Transverse colon (tissue), 4 donors: ENCODE data around the gene PLCD4. TPM values are rescaled to one million over a fixed set of nuclear protein-coding genes. Genes with fewer than 3 reads are reported as not detected.

Experiments
- DNase-seq: peaks from one replicate; pipeline ENCODE4 v3.0.0-alpha.2; 2019
- H3K27ac ChIP-seq, 4 donors: fragments of 200-600 bp; sonication (generic); 2 replicates each; pipeline ENCODE4 v1.5.1; 2016 to 2018; ENCODE audit warnings: inconsistent platforms in 4 of 4
- H3K27me3 ChIP-seq: fragments of 200-600 bp; sonication (generic); 2 replicates; pipeline ENCODE4 v1.5.1; 2017; ENCODE audit warnings: inconsistent platforms
- H3K36me3 ChIP-seq, 4 donors: fragments of 200-600 bp; sonication (generic); 2 replicates each; pipeline ENCODE4 v1.5.1; 2017 to 2019; ENCODE audit warnings: inconsistent platforms in 4 of 4
- H3K4me1 ChIP-seq, 4 donors: fragments of 200-600 bp; sonication (generic); 2 replicates each; pipeline ENCODE4 v1.5.1; 2017 to 2020; ENCODE audit warnings: inconsistent platforms in 4 of 4
- H3K4me3 ChIP-seq, 4 donors: fragments of 200-600 bp; sonication (generic); 1 replicate in 1 of 4; 2 replicates in 3 of 4; pipeline versions ENCODE4 v1.5.1 to v1.6.1; 2017 to 2019; ENCODE audit warnings: inconsistent platforms in 4 of 4
- H3K9me3 ChIP-seq, 2 donors: fragments of 200-600 bp; sonication (generic); 2 replicates each; pipeline ENCODE4 v1.5.1; 2017 to 2019; ENCODE audit warnings: inconsistent platforms in 2 of 2
- EP300 ChIP-seq: sonication (generic); formaldehyde crosslinking; IDR thresholded peaks from one replicate; pipeline ENCODE4 v1.6.1; 2017; ENCODE audit warnings: antibody characterized with exemption, low read depth
- POLR2A ChIP-seq: fragments of 450-650 bp; IDR thresholded peaks from one replicate; pipeline ENCODE4 v1.6.1; 2016; ENCODE audit warnings: antibody characterized with exemption, mild to moderate bottlenecking, moderate library complexity
- POLR2AphosphoS5 ChIP-seq, 3 donors: sonication (generic); formaldehyde crosslinking; IDR thresholded peaks; one replicate each; pipeline ENCODE4 v1.6.1; 2016; ENCODE audit warnings: antibody characterized with exemption in 3 of 3
- WGBS, 2 donors: methylation state at CpG; one replicate each; pipeline ENCODE4 v1.1.5; 2018; ENCODE audit warnings: low coverage in 1 of 2; 5-methylcytosine and 5-hydroxymethylcytosine counted together
- in situ Hi-C, 4 donors: fragments of 200-750 bp; cut with MboI; loops; one replicate each; pipeline versions ENCODE4 v1.15.0 to v1.15.1; 2017; ENCODE audit warnings: low sequenced_read_pairs in 3 of 4, low pct_ligation_motif_present in 1 of 4, low pct_unique_long_range_greater_than_20kb in 1 of 4
- intact Hi-C: fragments of 100-400 bp; cut with DNase I; formaldehyde crosslinking; loops from one replicate; pipeline ENCODE4 v1.15.1; 2023; ENCODE audit warnings: low total_unique reads
- total RNA-seq, 4 donors: library from RNA; depleted of rRNA; stranded (reverse); fragments of >200 nt; gene quantifications; one replicate each; pipeline ENCODE4 v1.1.0, GENCODE V29; 2016
- TF ChIP-seq, protein P1 (sequence below), 5 experiments: fragments of 200-600 bp in 3 of 5; fragments of 450-650 bp in 2 of 5; sonication (generic) in 3 of 5; IDR thresholded peaks; 1 replicate in 2 of 5; 2 replicates in 3 of 5; pipeline ENCODE4 v1.5.1; 2016 to 2017; ENCODE audit warnings: antibody characterized with exemption in 5 of 5, inconsistent platforms in 3 of 5, mild to moderate bottlenecking in 2 of 5, moderate library complexity in 1 of 5

The PLCD4 gene
- total RNA-seq, 4 donors from 2014 or later: 0.20 to 8.2 (median 4.7) TPM

DNA sequence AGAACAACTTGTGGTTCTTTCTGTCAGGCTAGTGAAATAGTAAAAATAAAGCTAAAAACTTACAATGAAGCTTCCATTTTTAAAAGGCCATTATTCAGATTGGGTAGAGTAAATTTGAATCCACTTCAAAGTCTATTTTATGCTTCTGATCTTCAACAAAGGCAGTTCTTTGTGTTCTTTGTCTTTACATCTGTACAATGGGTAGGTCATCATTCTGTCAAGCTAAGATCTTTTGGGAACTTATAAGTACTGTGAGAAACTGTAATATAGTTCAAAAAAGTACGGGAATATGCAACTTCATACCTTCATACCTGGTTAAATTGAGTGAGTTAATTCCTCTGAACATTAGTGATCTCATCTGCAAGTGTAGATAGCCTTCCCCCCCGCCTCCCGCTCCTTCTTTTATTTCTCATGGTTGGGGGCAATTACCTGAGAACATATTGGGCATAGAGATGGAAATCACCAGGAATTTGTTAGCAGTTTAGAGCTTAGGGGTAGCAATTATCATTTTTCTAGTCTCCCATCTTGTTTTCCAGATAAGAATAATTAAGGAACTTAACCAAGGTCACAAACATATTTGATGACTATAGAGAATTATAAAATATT lies 29.3 kb upstream of the PLCD4 start:
- Histone ChIP-seq H3K9me3 (no peaks in the 10 kb centered on the region), H3K27me3 (no peaks in the 10 kb centered on the region), H3K27ac (no peak overlapping the region), H3K4me3 (no peak overlapping the region), H3K36me3 (peaks cover 0 to 23% (median 6%) of the 10 kb centered on the region in 4 donors), H3K4me1 (peaks cover 0 to 4% (median 0%) of the 10 kb centered on the region in 4 donors)
- in situ Hi-C loops (no loop called here), intact Hi-C loops (no loop called here)
- TF ChIP-seq POLR2AphosphoS5 (IDR thresholded peaks at IDR 0.05) (no peak), POLR2A (no peak), EP300 (no peak)
- TF ChIP-seq, protein P1, sequence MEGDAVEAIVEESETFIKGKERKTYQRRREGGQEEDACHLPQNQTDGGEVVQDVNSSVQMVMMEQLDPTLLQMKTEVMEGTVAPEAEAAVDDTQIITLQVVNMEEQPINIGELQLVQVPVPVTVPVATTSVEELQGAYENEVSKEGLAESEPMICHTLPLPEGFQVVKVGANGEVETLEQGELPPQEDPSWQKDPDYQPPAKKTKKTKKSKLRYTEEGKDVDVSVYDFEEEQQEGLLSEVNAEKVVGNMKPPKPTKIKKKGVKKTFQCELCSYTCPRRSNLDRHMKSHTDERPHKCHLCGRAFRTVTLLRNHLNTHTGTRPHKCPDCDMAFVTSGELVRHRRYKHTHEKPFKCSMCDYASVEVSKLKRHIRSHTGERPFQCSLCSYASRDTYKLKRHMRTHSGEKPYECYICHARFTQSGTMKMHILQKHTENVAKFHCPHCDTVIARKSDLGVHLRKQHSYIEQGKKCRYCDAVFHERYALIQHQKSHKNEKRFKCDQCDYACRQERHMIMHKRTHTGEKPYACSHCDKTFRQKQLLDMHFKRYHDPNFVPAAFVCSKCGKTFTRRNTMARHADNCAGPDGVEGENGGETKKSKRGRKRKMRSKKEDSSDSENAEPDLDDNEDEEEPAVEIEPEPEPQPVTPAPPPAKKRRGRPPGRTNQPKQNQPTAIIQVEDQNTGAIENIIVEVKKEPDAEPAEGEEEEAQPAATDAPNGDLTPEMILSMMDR (IDR thresholded peaks at IDR 0.05): no peak
- WGBS, 2 donors: 92 to 95% methylated on average over 3 of the region's 3 CpGs
- DNase-seq: no peak

DNA sequence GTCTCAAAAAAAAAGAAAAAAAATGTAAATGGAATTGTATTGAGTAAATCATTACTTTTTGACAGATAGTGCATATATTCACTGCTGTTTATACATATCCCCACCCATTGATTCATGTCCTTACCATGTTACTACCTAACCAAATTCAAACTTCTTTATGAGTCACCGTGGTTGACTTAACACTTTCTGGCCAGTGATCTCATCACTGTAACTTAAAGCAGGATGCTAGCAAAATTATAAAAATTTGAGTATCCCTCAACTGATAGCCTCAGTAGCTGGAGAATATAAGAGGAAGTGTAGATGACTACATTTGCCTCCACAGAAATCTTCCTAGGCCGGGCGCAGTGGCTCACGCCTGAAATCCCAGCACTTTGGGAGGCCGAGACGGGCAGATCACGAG lies 25.6 kb upstream of the PLCD4 start:
- no peak for DNase-seq
- Histone ChIP-seq H3K27me3 (no peaks in the 10 kb centered on the region), H3K4me1 (peaks cover 0 to 4% (median 0%) of the 10 kb centered on the region in 4 donors), H3K36me3 (peaks cover 0 to 47% (median 20%) of the 10 kb centered on the region in 4 donors), H3K27ac (no peak overlapping the region), H3K4me3 (no peak overlapping the region), H3K9me3 (no peaks in the 10 kb centered on the region)
- in situ Hi-C loops (no loop called here), intact Hi-C loops (no loop called here)
- WGBS, 2 donors: 83 to 89% methylated on average over 1 to 7 of the region's 7 CpGs
- TF ChIP-seq POLR2AphosphoS5 (IDR thresholded peaks at IDR 0.05) (no peak), POLR2A (no peak), EP300 (no peak)
- TF ChIP-seq, protein P1 (IDR thresholded peaks at IDR 0.05): no peak

DNA sequence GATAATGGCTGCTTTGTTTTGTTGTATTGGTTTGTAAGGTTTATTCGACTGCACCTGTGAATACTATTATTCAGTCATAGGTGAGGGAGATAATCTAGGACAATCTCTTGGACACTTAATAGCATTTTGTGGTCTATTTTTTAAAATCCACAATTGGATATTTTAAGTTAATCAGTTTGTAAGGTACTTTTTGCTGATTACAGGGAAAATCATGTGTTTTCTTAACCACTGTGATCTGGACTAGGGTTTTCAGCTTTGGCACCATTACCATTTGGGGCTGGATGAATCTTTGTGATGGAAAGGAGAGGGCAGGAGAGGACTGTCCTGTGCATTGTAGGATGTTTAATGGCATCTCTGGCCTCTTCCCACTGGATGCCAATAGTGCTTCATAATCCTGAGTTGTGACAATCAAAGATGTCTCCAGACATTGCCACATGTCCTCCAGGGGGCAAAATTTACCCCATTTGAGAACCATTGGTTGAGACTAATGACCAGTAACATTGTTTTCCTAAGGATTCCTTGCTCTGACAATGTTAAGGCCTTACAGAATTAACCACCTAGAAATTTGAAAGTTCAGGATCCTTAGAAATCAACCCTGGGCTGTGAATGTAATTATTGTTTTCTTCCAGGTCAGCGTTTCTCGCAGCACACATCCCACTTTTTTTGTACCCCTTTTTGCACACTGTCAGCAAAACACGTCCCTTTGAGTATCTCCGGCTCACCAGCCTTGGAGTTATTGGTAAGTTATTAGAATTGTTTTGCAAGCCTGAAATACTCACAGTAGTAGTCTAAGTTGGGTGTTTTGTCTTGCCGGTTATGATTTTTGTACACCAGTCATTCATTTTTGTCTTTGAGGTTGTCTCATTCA lies 23.5 kb upstream of the PLCD4 start:
- WGBS, 2 donors: 90 to 94% methylated on average over 5 to 6 of the region's 6 CpGs

DNA sequence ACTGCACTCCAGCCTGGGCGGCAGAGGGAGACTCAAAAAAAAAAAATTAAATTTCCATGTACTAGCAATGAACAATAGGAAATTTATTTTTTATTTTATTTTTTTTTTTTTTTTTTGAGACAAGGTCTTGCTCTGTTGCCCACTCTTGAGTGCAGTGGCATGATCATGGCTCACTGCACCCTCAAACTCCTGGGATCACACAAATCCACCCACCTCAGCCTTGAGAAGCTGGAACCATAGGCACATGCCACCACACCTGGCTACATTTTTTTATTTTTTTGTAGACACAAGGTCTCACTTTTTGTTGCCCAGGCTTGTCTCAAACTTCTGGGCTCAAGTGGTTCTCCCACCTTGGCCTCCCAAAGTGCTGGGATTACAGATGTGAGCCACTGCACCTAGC lies 22.2 kb upstream of the PLCD4 start:
- no peaks in the 10 kb centered on the region for H3K9me3 ChIP-seq
- no peak overlapping the region for H3K27ac ChIP-seq
- H3K27me3 ChIP-seq: no peaks in the 10 kb centered on the region
- H3K4me1 ChIP-seq: no peaks in the 10 kb centered on the region
- in situ Hi-C loops (no loop called here), intact Hi-C loops (no loop called here)
- no peak overlapping the region for H3K4me3 ChIP-seq
- peaks cover 0 to 77% (median 35%) of the 10 kb centered on the region in 4 donors for H3K36me3 ChIP-seq
- 100% methylated on average over 1 of the region's 1 CpG for WGBS, 2 donors
- no peak for TF ChIP-seq POLR2A
- no peak for TF ChIP-seq EP300
- TF ChIP-seq POLR2AphosphoS5 (IDR thresholded peaks at IDR 0.05): no peak
- TF ChIP-seq, protein P1 (IDR thresholded peaks at IDR 0.05): no peak
- DNase-seq: no peak

More for the DNA sequence above, 23.5 kb upstream of the PLCD4 start:
- DNase-seq: no peak
- intact Hi-C loops: no loop called here
- H3K4me3 ChIP-seq: no peak overlapping the region
- no peaks in the 10 kb centered on the region for H3K9me3 ChIP-seq
- in situ Hi-C loops: no loop called here
- H3K27me3 ChIP-seq: no peaks in the 10 kb centered on the region
- TF ChIP-seq POLR2A (no peak), EP300 (no peak), POLR2AphosphoS5 (IDR thresholded peaks at IDR 0.05) (no peak)
- TF ChIP-seq, protein P1 (IDR thresholded peaks at IDR 0.05): no peak
- H3K27ac ChIP-seq: no peak overlapping the region
- peaks cover 0 to 64% (median 28%) of the 10 kb centered on the region in 4 donors for H3K36me3 ChIP-seq
- no peaks in the 10 kb centered on the region for H3K4me1 ChIP-seq
